PFSK-1 (cell line): Measurements from ENCODE around the gene HOTAIR.

Experiments used
- FOXP2 ChIP-seq: optimal IDR thresholded peaks from 2 replicates; pipeline ENCODE3; 2011; ENCODE audit warnings: borderline replicate concordance, control low read depth, inconsistent platforms; ENCODE audit not compliant: insufficient read depth; ENCODE audit errors: extremely low read length, extremely low read depth
- POLR2AphosphoS5 ChIP-seq: IDR thresholded peaks from 2 replicates; pipeline ENCODE4 v1.6.1; 2012; ENCODE audit warnings: low read depth, mild to moderate bottlenecking, control low read depth, low read length, moderate library complexity
- REST ChIP-seq, 2 experiments: IDR thresholded peaks; 2 replicates each; pipeline versions ENCODE4 v1.6.1 to v1.8.0; 2011 to 2012; ENCODE audit warnings: low read depth in 2 of 2, low read length in 2 of 2, control low read depth in 1 of 2, inconsistent platforms in 1 of 2, mild to moderate bottlenecking in 1 of 2, moderate library complexity in 1 of 2; ENCODE audit not compliant: insufficient read depth in 1 of 2
- SIN3A ChIP-seq: IDR thresholded peaks from 2 replicates; pipeline ENCODE4 v1.6.1; 2012; ENCODE audit warnings: mild to moderate bottlenecking, low read length, moderate library complexity, borderline replicate concordance; ENCODE audit not compliant: insufficient read depth
- TAF1 ChIP-seq: IDR thresholded peaks from 2 replicates; pipeline ENCODE4 v1.6.1; 2012; ENCODE audit warnings: low read length, control low read depth, borderline replicate concordance; ENCODE audit not compliant: insufficient read depth

Gene HOTAIR

GRCh38 chr12:53938326-53939140 is 36.2 kb downstream of the HOTAIR start, which contains the start of gene HOXC13:
TSS of gene HOXC13 (plus strand) at chr12:53938831. CDS start at chr12:53938907, 76 bp downstream.
- no peak for TF ChIP-seq FOXP2
- no peak for TF ChIP-seq TAF1
- no peak for TF ChIP-seq REST (IDR thresholded peaks at IDR 0.05; ENCODE audit: insufficient read depth in 1 of 2, low read depth in 2 of 2, low read length in 2 of 2)
- no peak for TF ChIP-seq POLR2AphosphoS5
- TF ChIP-seq SIN3A: no peak

GRCh38 chr12:53937596-53938325 is 37.0 kb downstream of the HOTAIR start:
- TF ChIP-seq TAF1 (no peak), REST (IDR thresholded peaks at IDR 0.05; ENCODE audit: insufficient read depth in 1 of 2, low read depth in 2 of 2, low read length in 2 of 2) (no peak), FOXP2 (no peak), SIN3A (no peak)

GRCh38 chr12:53937099-53937498 is 37.7 kb downstream of the HOTAIR start:
- TF ChIP-seq FOXP2 (no peak), REST (IDR thresholded peaks at IDR 0.05; ENCODE audit: insufficient read depth in 1 of 2, low read depth in 2 of 2, low read length in 2 of 2) (no peak), TAF1 (no peak), SIN3A (no peak), POLR2AphosphoS5 (no peak)

- TF ChIP-seq SIN3A (no peak), TAF1 (no peak), FOXP2 (no peak), REST (IDR thresholded peaks at IDR 0.05; ENCODE audit: insufficient read depth in 1 of 2, low read depth in 2 of 2, low read length in 2 of 2) (no peak), POLR2AphosphoS5 (no peak)
These were observed 39.1 kb downstream of the HOTAIR start for GRCh38 chr12:53935383-53936341.
